Gastrocnemius medialis (tissue), 4 donors: ENCODE results near the gene P2RX1. TPM values are rescaled to one million over a fixed set of nuclear protein-coding genes. Genes with fewer than 3 reads are reported as not detected.

Experiments used
- ATAC-seq, 2 donors: fragments of 150-250 bp; one replicate each; pipeline ENCODE4 v1.9.1; 2016
- DNase-seq, 2 donors: peaks; one replicate each; pipeline ENCODE4 v3.0.0-alpha.2; 2019
- H3K27ac ChIP-seq, 4 donors: fragments of 200-600 bp; sonication (generic); 1 replicate in 1 of 4; 2 replicates in 3 of 4; pipeline ENCODE4 v1.5.1; 2016 to 2018; ENCODE audit warnings: mild to moderate bottlenecking in 2 of 4, moderate library complexity in 1 of 4
- H3K27me3 ChIP-seq, 3 donors: fragments of 200-600 bp; sonication (generic) in 2 of 3; 1 replicate in 1 of 3; 2 replicates in 2 of 3; pipeline versions ENCODE4 v1.5.1 to v1.6.0; 2016 to 2019; ENCODE audit warnings: mild to moderate bottlenecking in 1 of 3, moderate library complexity in 1 of 3
- H3K36me3 ChIP-seq, 2 donors: fragments of 200-600 bp; sonication (generic) in 1 of 2; one replicate each; pipeline ENCODE4 v1.5.1; 2017 to 2018
- H3K4me1 ChIP-seq, 2 donors: fragments of 200-600 bp; sonication (generic) in 1 of 2; one replicate each; pipeline ENCODE4 v1.5.1; 2016 to 2017; ENCODE audit warnings: mild to moderate bottlenecking in 2 of 2
- H3K4me3 ChIP-seq, 4 donors: fragments of 200-600 bp; sonication (generic) in 3 of 4; 1 replicate in 1 of 4; 2 replicates in 3 of 4; pipeline ENCODE4 v1.5.1; 2016 to 2019; ENCODE audit warnings: mild to moderate bottlenecking in 2 of 4
- H3K9me3 ChIP-seq, 3 donors: fragments of 200-600 bp; sonication (generic) in 2 of 3; 1 replicate in 1 of 3; 2 replicates in 2 of 3; pipeline ENCODE4 v1.5.1; 2016 to 2019
- CTCF ChIP-seq, 5 experiments: fragments of 450-650 bp in 3 of 5; fragments of 200-600 bp in 2 of 5; sonication (generic) in 2 of 5; IDR thresholded peaks in 4 of 5; conservative IDR thresholded peaks in 1 of 5; 1 replicate in 4 of 5; 2 replicates in 1 of 5; pipeline ENCODE4 v1.5.1; 2016 to 2019; ENCODE audit warnings: antibody characterized with exemption in 5 of 5, mild to moderate bottlenecking in 3 of 5, moderate library complexity in 3 of 5
- POLR2A ChIP-seq, 2 donors: fragments of 450-650 bp; IDR thresholded peaks; one replicate each; pipeline ENCODE4 v1.6.1; 2017; ENCODE audit warnings: antibody characterized with exemption in 2 of 2, mild to moderate bottlenecking in 2 of 2, moderate library complexity in 2 of 2
- in situ Hi-C, 4 donors: fragments of 200-750 bp; cut with MboI; loops; one replicate each; pipeline versions ENCODE4 v1.15.0 to v1.8.0; 2017; ENCODE audit warnings: low sequenced_read_pairs in 4 of 4
- intact Hi-C: fragments of 100-400 bp; cut with DNase I; formaldehyde crosslinking; loops from one replicate; pipeline ENCODE4 v1.15.1; 2023; ENCODE audit warnings: low total_unique reads
- total RNA-seq, 4 donors: library from RNA; depleted of rRNA; stranded (reverse); fragments of >200 nt; gene quantifications; one replicate each; pipeline versions ENCODE4 v1.1.0 to v1.2.3, GENCODE V29; 2016

The P2RX1 gene
- total RNA-seq, 4 donors from 2014 or later: 0.25 to 0.59 (median 0.38) TPM; not detected in 1

- intact Hi-C loops (no loop called here), in situ Hi-C loops (no loop called here)
- TF ChIP-seq POLR2A (IDR thresholded peaks at IDR 0.05) (no peak), CTCF (IDR thresholded peaks at IDR 0.05 in 4 of 5, conservative IDR thresholded peaks at IDR 0.05 in 1 of 5) (no peak)
- H3K4me3 ChIP-seq: no peak overlapping the region
- H3K9me3 ChIP-seq: no peaks in the 10 kb centered on the region
- no peak overlapping the region for H3K27ac ChIP-seq
- no peaks in the 10 kb centered on the region for H3K36me3 ChIP-seq
- peaks cover 6 to 14% (median 10%) of the 10 kb centered on the region in 3 donors for H3K27me3 ChIP-seq
- H3K4me1 ChIP-seq: no peaks in the 10 kb centered on the region
- no peak for DNase-seq
- ATAC-seq: no peak
These were observed 40.7 kb upstream of the P2RX1 start for GRCh38 chr17:3956983-3957382.

DNA sequence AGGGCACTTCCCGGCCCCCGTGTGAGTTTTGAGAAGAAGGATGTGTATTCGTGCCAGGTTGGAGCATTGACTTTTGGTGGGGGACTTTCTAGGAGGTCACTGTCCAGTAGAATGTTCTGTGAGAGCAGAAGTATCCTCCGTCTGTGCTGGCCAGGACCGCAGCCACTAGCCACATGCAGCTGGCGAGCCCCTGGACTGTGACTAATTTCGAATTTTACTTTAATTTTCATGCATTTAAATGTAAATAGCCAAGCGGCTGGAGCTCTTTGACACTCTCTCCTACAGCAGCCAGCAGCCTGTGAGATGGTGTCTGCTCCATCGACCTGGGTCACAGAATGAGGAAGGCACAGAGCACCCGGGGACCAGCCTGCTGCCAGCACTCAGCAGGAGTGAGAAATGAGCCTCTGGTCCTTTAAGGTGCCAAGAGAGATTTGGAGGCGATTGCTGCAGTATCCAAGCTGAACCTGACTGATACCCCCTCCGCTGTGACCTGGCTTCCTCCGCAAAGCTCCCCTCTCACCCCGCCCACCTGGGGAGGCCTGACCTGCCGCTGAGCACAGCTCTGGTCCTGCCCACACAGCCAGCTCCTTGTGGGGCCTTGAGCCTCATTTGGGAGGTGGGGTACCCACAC lies 40.2 kb upstream of the P2RX1 start:
- Histone ChIP-seq H3K27me3 (peaks cover 1 to 9% (median 5%) of the 10 kb centered on the region in 3 donors), H3K4me3 (no peak overlapping the region), H3K4me1 (no peaks in the 10 kb centered on the region), H3K9me3 (no peaks in the 10 kb centered on the region), H3K36me3 (no peaks in the 10 kb centered on the region), H3K27ac (no peak overlapping the region)
- TF ChIP-seq POLR2A (IDR thresholded peaks at IDR 0.05) (no peak), CTCF (IDR thresholded peaks at IDR 0.05 in 4 of 5, conservative IDR thresholded peaks at IDR 0.05 in 1 of 5) (no peak)
- intact Hi-C loops (no loop called here), in situ Hi-C loops (no loop called here)
- DNase-seq: no peak
- ATAC-seq: no peak

DNA sequence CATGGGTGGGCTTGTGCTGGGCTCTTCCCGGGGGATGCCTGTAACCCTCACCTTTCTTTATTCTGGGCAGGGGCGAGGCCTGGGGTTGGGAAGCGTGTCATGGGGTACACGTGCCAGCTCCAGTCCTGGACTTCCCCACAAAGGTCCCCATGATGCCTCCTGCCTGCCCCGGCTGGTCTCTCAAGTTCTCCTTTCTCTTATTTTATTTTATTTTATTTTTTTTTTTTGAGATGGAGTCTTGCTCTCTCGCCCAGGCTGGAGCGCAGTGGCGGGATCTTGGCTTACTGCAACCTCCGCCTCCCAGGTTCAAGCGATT lies 39.4 kb upstream of the P2RX1 start:
- no peaks in the 10 kb centered on the region for H3K4me1 ChIP-seq
- intact Hi-C loops (no loop called here), in situ Hi-C loops (no loop called here)
- peak overlapping the region in 1 of 4 donors; percentile 15 for H3K27ac ChIP-seq
- peaks cover 0 to under 1% (median 0%) of the 10 kb centered on the region in 3 donors for H3K27me3 ChIP-seq
- TF ChIP-seq POLR2A (IDR thresholded peaks at IDR 0.05): no peak
- no peak for TF ChIP-seq CTCF (IDR thresholded peaks at IDR 0.05 in 4 of 5, conservative IDR thresholded peaks at IDR 0.05 in 1 of 5)
- DNase-seq (no peak), ATAC-seq (no peak)
- H3K36me3 ChIP-seq: no peaks in the 10 kb centered on the region
- no peaks in the 10 kb centered on the region for H3K9me3 ChIP-seq
- H3K4me3 ChIP-seq: no peak overlapping the region

- intact Hi-C loops (no loop called here), in situ Hi-C loops (no loop called here)
- DNase-seq: no peak
- Histone ChIP-seq H3K4me1 (no peaks in the 10 kb centered on the region), H3K36me3 (no peaks in the 10 kb centered on the region), H3K27me3 (no peaks in the 10 kb centered on the region), H3K4me3 (no peak overlapping the region), H3K27ac (peak overlapping the region in 1 of 4 donors; percentile 15), H3K9me3 (no peaks in the 10 kb centered on the region)
- no peak for TF ChIP-seq CTCF (IDR thresholded peaks at IDR 0.05 in 4 of 5, conservative IDR thresholded peaks at IDR 0.05 in 1 of 5)
- TF ChIP-seq POLR2A (IDR thresholded peaks at IDR 0.05): no peak
- ATAC-seq: no peak
These were observed 38.9 kb upstream of the P2RX1 start for GRCh38 chr17:3954976-3955672.
